HG02981 (cell line): ENCODE measurements around the gene DHCR24.

Experiments
- ATAC-seq: cut with Tn5 transposase; IDR thresholded peaks from one replicate; pipeline ENCODE4 v1.9.1; 2021; ENCODE audit warnings: mild to moderate bottlenecking, moderate library complexity; ENCODE audit not compliant: unreplicated experiment

DHCR24 gene

GRCh38 chr1:54819733-54820132, 67.3 kb downstream of the DHCR24 start:
- ATAC-seq: no peak

GRCh38 chr1:54819195-54819536, 67.8 kb downstream of the DHCR24 start:
- ATAC-seq: no peak

- ATAC-seq: no peak
Measured at GRCh38 chr1:54818461-54819194, 68.4 kb downstream of the DHCR24 start.

GRCh38 chr1:54816951-54817350, 70.0 kb downstream of the DHCR24 start:
- ATAC-seq: no peak

- ATAC-seq: no peak
Measured at GRCh38 chr1:54816130-54816529, 70.9 kb downstream of the DHCR24 start.

GRCh38 chr1:54815086-54815876, 71.7 kb downstream of the DHCR24 start:
- ATAC-seq: no peak

GRCh38 chr1:54814571-54814970, 72.4 kb downstream of the DHCR24 start:
- ATAC-seq: no peak

- no peak for ATAC-seq
Measured at GRCh38 chr1:54814126-54814498, 72.9 kb downstream of the DHCR24 start.

GRCh38 chr1:54813485-54814125, 73.4 kb downstream of the DHCR24 start:
- no peak for ATAC-seq

GRCh38 chr1:54812801-54813484, 74.1 kb downstream of the DHCR24 start:
- peak; percentile 51 for ATAC-seq

- ATAC-seq: no peak
Measured at GRCh38 chr1:54811739-54812655, 75.0 kb downstream of the DHCR24 start.

GRCh38 chr1:54811066-54811465, 75.9 kb downstream of the DHCR24 start:
- no peak for ATAC-seq

GRCh38 chr1:54810153-54810942, 76.6 kb downstream of the DHCR24 start:
- no peak for ATAC-seq

GRCh38 chr1:54809496-54810074, 77.4 kb downstream of the DHCR24 start:
- no peak for ATAC-seq

GRCh38 chr1:54808443-54809207, 78.4 kb downstream of the DHCR24 start:
- no peak for ATAC-seq

- ATAC-seq: no peak
Measured at GRCh38 chr1:54807756-54808155, 79.2 kb downstream of the DHCR24 start.

GRCh38 chr1:54806931-54807611, 79.9 kb downstream of the DHCR24 start:
- no peak for ATAC-seq

- ATAC-seq: no peak
Measured at GRCh38 chr1:54805981-54806381, 81.0 kb downstream of the DHCR24 start.
